IPS-18c (cell line): ENCODE measurements around the gene MINK1.
A peak's percentile ranks its signal among the peaks of the same experiment; 100 is the strongest.

Experiments
- H3K4me3 ChIP-seq: 2 replicates; pipeline ENCODE4 v1.7.0; 2013; ENCODE audit warnings: low read depth, mild to moderate bottlenecking, low read length, moderate library complexity; ENCODE audit not compliant: insufficient read depth
- H3K9me3 ChIP-seq: one replicate; pipeline ENCODE4 v1.6.1; 2013; ENCODE audit warnings: mild to moderate bottlenecking, low read length, moderate library complexity; ENCODE audit not compliant: control insufficient read depth, insufficient read depth

MINK1 gene

DNA sequence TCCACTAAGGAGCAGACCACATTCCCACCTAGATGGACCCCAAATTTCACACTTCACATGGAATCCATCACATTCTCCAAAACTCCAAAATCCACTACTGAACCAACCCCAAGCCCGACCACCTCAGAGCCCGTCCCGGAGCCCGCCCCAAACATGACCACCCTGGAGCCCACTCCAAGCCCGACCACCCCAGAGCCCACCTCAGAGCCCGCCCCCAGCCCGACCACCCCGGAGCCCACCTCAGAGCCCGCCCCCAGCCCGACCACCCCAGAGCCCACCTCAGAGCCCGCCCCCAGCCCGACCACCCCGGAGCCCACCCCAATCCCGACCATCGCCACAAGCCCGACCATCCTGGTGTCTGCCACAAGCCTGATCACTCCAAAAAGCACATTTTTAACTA, 100.5 kb downstream of the MINK1 start:
- H3K4me3 ChIP-seq = no peak overlapping the region

DNA sequence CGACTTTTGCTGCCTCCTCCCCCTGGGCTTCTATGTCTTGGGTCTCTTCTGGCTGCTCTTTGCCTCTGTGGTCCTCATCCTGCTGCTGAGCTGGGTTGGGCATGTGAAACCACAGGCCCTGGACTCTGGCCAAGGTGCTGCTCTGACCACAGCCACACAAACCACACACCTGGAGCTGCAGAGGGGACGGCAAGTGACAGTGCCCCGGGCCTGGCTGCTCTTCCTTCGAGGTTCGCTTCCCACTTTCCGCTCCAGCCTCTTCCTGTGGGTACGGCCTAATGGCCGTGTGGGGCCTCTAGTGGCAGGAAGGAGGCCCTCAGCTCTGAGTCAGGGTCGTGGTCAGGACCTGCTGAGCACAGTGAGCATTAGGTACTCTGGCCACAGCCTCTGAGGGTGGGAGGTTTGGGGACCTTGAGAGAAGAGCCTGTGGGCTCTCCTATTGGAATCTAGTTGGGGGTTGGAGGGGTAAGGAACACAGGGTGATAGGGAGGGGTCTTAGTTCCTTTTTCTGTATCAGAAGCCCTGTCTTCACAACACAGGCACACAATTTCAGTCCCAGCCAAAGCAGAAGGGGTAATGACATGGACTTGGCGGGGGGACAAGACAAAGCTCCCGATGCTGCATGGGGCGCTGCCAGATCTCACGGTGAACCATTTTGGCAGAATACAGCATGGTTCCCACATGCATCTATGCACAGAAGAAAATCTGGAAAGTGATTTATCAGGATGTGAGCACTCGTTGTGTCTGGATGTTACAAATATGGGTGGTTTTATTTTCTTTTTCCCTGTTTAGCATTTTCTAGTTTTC, 101.2 kb downstream of the MINK1 start:
- Histone ChIP-seq H3K4me3 (no peak overlapping the region), H3K9me3 (peaks cover 2% of the 10 kb centered on the region)

More for the DNA sequence above, 100.5 kb downstream of the MINK1 start:
- H3K9me3 ChIP-seq = peaks cover 2% of the 10 kb centered on the region

DNA sequence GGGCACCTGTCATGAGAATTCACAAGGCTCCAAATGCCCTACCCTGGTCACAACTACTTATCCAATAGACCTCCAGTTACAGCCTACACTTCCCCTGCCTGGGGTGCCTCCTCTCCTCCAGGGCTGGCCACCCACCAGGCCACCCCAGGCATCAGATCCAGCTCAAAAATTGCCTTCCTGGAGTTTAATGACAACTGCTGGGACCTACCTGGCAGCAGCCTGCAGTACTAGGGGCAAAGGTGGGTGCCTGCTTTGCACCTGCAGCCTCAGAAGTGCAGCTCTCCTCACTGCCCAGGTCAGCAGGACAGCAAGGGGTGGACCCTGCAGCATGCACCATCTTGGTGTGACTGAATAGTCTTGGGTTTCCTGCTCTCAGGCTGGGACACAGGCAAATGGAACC, 102.5 kb downstream of the MINK1 start:
- peaks cover 2% of the 10 kb centered on the region for H3K9me3 ChIP-seq

DNA sequence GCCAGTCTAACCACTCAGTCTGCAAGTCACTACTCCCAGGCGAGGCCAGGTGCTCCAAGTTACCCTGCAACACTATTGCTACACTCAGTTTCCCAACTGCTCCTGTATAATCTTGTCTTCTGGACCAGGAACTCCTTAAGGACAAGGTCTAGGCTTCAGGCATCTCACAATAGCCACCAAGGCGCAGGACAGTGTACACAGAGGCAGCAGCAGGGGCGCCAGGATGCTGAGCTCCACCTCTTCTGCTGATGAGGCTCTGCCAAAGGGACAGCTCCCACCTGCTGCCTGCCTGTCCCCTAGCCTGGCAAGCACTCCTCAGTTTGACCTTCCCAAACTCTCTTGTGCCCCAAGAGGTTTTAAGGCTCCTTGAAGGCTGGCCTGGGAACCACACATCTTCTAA, 103.3 kb downstream of the MINK1 start:
- peaks cover 2% of the 10 kb centered on the region for H3K9me3 ChIP-seq
- no peak overlapping the region for H3K4me3 ChIP-seq

More for the DNA sequence above, 102.5 kb downstream of the MINK1 start:
- no peak overlapping the region for H3K4me3 ChIP-seq

DNA sequence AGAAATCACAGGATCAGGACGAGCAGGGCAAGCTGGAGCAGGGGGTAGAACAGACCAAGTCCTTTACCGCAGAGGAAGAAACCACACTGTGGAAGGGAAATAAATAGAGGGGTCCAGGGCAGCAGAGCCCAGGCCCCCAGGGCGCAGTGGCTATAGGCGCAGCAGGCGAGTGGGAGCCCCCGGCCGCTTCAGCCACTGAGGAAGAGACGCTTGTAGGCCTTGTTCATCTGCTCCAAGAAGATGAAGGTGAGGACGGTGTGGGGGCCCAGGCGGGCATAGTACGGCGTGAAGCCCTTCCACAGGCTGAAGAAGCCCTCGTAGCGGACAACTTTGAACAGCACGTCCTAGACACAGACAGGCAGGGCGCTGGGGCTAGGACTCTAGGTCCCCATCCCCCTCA, 104.4 kb downstream of the MINK1 start:
- Histone ChIP-seq H3K4me3 (no peak overlapping the region), H3K9me3 (peaks cover 2% of the 10 kb centered on the region)

DNA sequence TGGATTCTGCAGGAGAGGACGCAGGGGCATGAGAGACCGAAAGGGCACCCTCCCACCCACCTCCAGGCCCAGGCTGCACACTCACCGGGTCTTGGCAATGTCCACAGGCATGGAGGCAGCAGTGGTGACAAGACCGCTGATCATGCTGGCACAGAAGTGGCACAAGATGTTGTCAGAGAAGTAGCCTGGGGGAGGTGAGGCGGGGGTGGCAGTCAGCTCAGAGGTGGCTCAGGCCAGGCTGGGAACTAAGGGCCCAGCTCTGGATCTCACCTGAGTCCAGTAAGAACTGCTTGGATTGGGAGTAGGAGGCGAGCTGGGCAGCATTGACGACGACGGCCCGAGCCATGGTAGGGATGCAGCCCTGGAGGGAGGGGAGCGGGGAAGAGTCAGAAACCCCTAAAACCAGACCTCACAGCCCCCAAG, 104.9 kb downstream of the MINK1 start:
- H3K9me3 ChIP-seq = peaks cover 2% of the 10 kb centered on the region
- H3K4me3 ChIP-seq = peak overlapping the region; percentile 20; the same call in 1 of the 2 replicates

DNA sequence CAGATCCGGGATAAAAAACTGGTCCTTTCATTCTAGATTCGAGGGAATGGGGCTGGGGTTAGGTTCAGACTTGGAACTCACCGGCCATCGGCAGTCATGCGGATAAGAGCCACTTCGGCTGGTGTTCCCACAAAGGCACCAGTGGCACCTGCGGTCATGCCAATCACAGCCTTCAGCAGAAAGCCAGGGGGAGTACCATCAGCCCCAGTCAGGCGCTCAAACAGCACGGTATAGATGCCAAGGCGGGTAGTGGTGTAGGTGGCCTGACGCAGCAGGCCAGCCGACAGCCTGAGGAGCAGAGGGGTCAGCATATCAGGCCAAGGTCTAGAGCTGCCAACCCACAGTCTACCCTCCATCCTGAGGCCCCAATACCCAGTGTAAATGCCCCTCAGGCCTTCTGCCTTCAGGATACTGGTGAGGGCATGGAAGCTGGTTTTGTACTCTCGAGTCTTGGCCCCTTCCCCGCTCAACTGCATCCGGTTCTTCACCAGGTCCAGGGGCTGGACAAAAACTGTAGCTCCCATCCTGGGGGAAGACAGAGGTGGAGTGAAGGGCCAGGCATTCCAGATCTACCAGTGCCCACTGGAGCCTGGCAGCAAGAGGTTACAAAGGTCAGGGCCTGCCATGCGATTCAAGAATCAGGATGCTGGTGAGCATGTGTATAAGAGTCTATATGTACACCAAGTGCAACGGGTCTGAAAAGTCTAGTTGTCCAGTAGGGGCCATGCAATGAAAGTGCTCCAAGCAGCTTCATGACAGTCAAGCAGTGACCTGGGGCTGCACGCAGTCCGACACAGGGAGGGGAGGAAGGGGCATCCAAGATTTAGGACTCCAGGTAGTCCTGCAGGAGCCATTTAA, 105.8 kb downstream of the MINK1 start:
- peaks cover 2% of the 10 kb centered on the region for H3K9me3 ChIP-seq

DNA sequence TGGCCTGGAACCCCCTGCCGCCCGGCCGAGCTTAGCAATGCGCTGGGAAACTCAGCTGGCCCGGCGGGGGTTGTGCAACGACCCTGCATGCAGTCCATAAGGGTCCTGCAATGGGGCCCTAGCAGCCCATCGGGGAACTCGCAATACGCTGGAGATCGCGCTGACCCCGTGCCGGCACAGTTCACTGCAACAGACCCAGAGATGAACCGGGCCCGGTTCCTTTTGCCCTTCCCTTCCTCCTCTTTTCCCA, 106.3 kb downstream of the MINK1 start:
- Histone ChIP-seq H3K9me3 (peaks cover 2% of the 10 kb centered on the region), H3K4me3 (peak overlapping the region; percentile 87)

More for the DNA sequence above, 105.8 kb downstream of the MINK1 start:
- H3K4me3 ChIP-seq = peak overlapping the region; percentile 87

DNA sequence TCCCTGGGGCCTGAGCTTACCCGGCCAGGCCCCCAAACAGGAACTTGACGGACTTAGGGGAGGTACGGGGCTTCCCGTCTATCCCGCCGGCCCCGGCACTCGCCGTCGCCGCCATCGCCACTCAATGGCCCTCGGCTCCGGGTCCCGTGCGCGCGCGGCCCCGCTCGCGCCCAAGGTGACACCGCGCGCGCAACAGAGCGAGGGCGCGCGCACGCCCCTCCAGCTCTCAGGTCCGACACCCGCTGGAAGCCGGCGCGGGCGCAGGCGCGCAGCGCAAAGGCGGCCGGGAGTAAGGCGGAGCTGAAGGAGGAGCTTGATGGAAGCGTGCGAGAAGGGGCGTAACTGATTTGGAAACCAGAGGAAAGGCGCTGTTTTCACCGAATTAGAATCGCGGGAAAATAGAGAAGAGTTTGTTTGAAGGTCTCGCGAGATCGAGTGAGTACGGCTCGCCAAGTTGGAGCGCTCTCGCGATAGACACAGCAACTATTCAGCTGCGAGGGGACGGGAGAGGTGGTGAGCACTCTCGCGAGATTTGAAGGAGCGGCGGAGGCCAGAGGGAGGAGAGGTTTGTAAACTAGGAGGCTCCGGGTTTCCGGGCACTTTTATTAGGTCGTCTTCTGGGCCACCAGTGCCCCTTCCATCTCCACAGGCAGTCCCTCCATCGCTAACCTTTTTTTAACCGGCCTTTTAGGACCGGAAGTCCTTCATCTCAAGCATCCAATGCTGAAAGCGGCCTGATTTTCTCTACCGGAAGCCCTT, 106.8 kb downstream of the MINK1 start, which contains the start of the genes RNF167 and SLC25A11:
TSS of gene RNF167 (plus strand) at position 473 of the 759 bp plus-strand sequence. CDS start 642 bp downstream, outside the sequence.
TSS of gene SLC25A11 (minus strand) at position 251 of the 759 bp plus-strand sequence. CDS start at position 115, 136 bp downstream.
- H3K9me3 ChIP-seq = peaks cover 2% of the 10 kb centered on the region
- peak within 1 kb of the TSS; percentile 87 for H3K4me3 ChIP-seq

DNA sequence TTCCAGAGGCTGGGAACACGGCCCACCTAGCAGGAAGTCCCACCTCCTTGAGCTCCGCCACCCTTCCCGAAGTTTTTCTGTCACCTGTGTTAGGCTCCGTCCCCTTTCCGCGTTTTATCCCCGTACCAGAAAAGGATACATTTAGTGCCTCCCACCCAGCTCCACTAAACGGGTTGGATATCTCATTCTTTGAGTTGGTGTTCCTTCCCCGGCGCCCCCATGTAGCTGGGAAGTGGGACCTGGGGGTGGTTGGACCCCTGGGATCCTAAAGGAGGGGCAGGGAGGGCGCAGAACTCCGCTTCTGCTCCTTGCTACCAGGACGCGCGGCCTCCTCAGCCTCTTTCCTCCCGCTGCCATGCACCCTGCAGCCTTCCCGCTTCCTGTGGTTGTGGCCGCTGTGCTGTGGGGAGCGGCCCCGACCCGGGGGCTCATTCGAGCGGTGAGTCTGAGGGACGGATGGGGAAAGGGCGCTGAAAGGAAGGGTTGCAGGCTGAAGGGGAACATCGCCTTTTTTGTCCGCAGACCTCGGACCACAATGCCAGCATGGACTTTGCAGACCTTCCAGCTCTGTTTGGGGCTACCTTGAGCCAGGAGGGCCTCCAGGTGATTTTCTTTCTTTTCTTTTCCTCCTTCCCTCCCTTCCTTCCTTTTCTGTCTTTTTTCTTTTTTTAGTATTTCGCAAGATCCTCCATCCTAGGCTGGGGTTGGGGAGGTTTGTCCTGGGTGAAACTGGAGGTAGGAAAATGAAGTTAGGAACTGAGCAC, 107.6 kb downstream of the MINK1 start:
- Histone ChIP-seq H3K4me3 (peak overlapping the region; percentile 87), H3K9me3 (peaks cover 2% of the 10 kb centered on the region)

DNA sequence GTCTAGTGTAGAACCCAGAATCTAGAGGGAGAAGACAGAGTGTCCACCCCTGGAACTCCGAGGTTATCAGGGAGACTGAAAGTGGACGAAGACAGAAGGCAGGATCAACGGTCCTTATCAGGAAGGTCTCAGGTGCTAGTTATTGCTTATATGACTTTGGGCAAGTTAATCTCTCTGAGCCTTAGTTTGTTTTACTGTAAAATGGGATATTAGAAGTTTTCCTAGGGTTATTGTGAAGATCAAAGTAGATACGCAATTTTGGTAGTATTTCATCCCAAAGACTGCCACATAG, 108.1 kb downstream of the MINK1 start:
- H3K9me3 ChIP-seq = peaks cover 2% of the 10 kb centered on the region
- H3K4me3 ChIP-seq = peak overlapping the region; percentile 87

DNA sequence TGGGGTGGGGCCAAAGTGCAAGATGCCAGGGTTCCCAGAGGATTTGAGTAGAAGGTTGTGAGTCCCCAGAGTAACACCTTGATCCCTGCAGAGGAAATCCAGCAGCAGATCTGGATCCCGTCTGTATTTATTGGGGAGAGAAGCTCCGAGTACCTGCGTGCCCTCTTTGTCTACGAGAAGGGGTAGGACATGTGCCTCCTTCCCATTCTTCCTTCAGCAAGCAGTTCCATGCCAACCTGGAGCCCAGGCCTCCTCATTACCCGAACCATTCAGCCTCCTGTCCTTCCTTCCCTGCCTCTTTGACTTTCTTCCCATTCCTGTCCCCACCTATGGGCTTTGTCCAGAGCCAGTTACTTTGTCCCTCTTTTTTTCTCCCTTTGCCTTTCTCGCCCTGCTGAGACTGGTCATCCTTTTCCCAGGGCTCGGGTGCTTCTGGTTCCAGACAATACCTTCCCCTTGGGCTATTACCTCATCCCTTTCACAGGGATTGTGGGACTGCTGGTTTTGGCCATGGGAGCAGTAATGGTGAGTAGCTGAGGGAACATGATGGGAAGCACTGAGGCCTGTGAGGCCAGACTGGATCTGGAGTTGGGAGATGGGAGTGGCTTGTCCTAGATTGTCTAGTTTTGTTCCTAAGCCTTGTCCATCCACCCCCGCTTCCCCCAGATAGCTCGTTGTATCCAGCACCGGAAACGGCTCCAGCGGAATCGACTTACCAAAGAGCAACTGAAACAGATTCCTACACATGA, 109.8 kb downstream of the MINK1 start:
- Histone ChIP-seq H3K9me3 (no peaks in the 10 kb centered on the region), H3K4me3 (no peak overlapping the region)

DNA sequence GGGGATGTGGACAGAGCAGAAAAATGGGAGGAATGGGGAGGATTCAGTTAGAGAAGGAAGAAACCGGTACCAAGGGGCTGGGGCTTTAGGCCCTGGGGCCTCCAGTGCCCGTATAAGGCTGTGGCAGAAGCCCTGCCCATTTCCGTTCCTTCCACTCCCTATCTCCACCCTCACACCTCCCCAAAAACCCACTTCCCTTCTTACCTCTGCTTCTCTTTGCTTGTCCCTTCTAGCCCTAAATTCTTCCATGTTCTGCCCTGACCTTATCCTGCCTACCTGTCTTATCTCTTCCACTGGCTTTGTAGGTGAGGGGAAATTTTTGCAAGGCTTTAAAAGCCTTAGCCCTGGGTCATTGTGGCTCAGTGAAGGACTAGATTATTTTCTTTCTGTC, 111.0 kb downstream of the MINK1 start:
- no peaks in the 10 kb centered on the region for H3K9me3 ChIP-seq
- no peak overlapping the region for H3K4me3 ChIP-seq

DNA sequence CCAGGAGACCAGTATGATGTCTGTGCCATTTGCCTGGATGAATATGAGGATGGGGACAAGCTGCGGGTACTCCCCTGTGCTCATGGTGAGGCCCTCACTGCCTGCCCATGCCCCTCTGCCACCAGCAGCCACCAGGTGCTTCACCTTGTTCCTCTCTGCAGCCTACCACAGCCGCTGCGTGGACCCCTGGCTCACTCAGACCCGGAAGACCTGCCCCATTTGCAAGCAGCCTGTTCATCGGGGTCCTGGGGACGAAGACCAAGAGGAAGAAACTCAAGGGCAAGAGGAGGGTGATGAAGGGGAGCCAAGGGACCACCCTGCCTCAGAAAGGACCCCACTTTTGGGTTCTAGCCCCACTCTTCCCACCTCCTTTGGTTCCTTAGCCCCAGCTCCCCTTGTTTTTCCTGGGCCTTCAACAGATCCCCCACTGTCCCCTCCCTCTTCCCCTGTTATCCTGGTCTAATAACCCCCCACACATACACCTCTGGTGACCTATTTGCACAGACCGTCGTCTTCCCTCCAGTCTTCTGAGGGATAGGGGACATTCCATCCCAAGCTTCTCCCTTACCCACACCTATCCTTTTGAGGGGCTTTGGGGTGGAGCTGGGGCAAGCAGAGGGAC, 111.5 kb downstream of the MINK1 start:
- no peaks in the 10 kb centered on the region for H3K9me3 ChIP-seq
- no peak overlapping the region for H3K4me3 ChIP-seq

DNA sequence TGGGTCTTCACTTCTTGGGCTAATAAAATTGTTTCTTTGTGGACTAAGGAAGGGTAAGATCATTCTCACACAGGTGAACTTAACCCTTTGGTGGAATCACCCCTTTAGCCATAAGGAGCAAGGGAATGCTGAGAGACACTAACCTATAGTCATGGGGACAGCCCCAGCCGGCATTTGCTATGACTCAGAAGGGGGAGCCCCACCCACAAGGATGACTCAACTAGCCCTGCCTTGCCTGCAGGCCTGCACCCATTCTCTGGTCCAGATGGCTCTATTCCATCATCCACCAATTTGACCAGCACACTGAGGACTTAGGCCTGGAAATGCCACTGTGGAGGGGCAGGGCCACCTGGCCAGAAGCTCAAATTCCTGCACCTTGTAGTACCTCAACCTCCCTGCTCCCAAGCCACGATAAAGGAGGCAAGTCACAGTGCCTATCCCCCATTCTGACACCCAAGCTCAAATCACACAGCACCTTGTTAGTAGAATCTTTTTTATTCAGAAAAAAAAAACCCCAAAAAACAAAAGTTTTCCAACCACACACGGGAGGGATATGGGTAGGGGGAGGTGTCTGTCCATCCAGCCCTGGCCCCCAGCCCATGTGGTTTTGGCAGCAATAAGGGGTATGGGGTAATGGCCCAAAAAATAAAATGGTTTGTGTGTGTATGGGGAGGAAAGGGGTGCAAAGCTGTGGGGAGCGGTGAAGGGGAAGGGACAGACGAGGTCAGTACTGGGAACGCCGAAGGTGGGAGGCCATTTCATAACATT, 112.2 kb downstream of the MINK1 start:
- Histone ChIP-seq H3K9me3 (no peaks in the 10 kb centered on the region), H3K4me3 (no peak overlapping the region)
